ENCODE measurements around the gene CDH23. TPM values are rescaled to one million over a fixed set of nuclear protein-coding genes. Genes with fewer than 3 reads are reported as not detected.

CDH23 gene
- total RNA-seq, 2 donors from 2014 or later = 3.9 to 74.8 TPM

GRCh38 chr10:71522442-71523144 is 125.9 kb downstream of the CDH23 start:
- WGBS = 84% methylated on average over 5 of the region's 5 CpGs

GRCh38 chr10:71523756-71524155 is 127.0 kb downstream of the CDH23 start:
- no peaks in the 10 kb centered on the region for H3K36me3 ChIP-seq
- intact Hi-C loops (cut with DNase I) = no loop called here
- 98% methylated on average over 6 of the region's 6 CpGs for WGBS

More at GRCh38 chr10:71522442-71523144, 125.9 kb downstream of the CDH23 start:
- DNase-seq (ENCODE audit: low spot score) = no peak
- no peak for TF ChIP-seq POLR2AphosphoS5 (IDR thresholded peaks at IDR 0.05)
- no peak for TF ChIP-seq CTCF (IDR thresholded peaks at IDR 0.05)
- TF ChIP-seq POLR2A (IDR thresholded peaks at IDR 0.05) = no peak
- H3K4me3 ChIP-seq = no peak overlapping the region
- H3K36me3 ChIP-seq = no peaks in the 10 kb centered on the region
- H3K27ac ChIP-seq = no peak overlapping the region
- H3K9me3 ChIP-seq = no peaks in the 10 kb centered on the region
- no peaks in the 10 kb centered on the region for H3K4me1 ChIP-seq (replicated peaks)
- intact Hi-C loops (cut with DNase I) = no loop called here
- H3K27me3 ChIP-seq (replicated peaks; ENCODE audit: insufficient read depth) = no peaks in the 10 kb centered on the region

GRCh38 chr10:71525092-71525491 is 128.4 kb downstream of the CDH23 start:
- 92% methylated on average over 5 of the region's 5 CpGs for WGBS
- H3K27ac ChIP-seq = no peak overlapping the region
- H3K27me3 ChIP-seq (replicated peaks; ENCODE audit: insufficient read depth) = no peaks in the 10 kb centered on the region
- DNase-seq (ENCODE audit: low spot score) = no peak
- H3K9me3 ChIP-seq = no peaks in the 10 kb centered on the region
- intact Hi-C loops (cut with DNase I) = no loop called here
- TF ChIP-seq POLR2A (IDR thresholded peaks at IDR 0.05) (no peak), POLR2AphosphoS5 (IDR thresholded peaks at IDR 0.05) (no peak), CTCF (IDR thresholded peaks at IDR 0.05) (no peak)
- H3K4me1 ChIP-seq (replicated peaks) = no peaks in the 10 kb centered on the region
- H3K36me3 ChIP-seq = no peaks in the 10 kb centered on the region
- no peak overlapping the region for H3K4me3 ChIP-seq

More at GRCh38 chr10:71523756-71524155, 127.0 kb downstream of the CDH23 start:
- Histone ChIP-seq H3K27ac (no peak overlapping the region), H3K4me3 (no peak overlapping the region), H3K4me1 (replicated peaks) (no peaks in the 10 kb centered on the region), H3K27me3 (replicated peaks; ENCODE audit: insufficient read depth) (no peaks in the 10 kb centered on the region), H3K9me3 (no peaks in the 10 kb centered on the region)
- no peak for TF ChIP-seq POLR2A (IDR thresholded peaks at IDR 0.05)
- no peak for TF ChIP-seq POLR2AphosphoS5 (IDR thresholded peaks at IDR 0.05)
- TF ChIP-seq CTCF (IDR thresholded peaks at IDR 0.05) = no peak
- no peak for DNase-seq (ENCODE audit: low spot score)

GRCh38 chr10:71525721-71526120 is 129.0 kb downstream of the CDH23 start:
- Histone ChIP-seq H3K36me3 (no peaks in the 10 kb centered on the region), H3K4me1 (replicated peaks) (no peaks in the 10 kb centered on the region), H3K27me3 (replicated peaks; ENCODE audit: insufficient read depth) (no peaks in the 10 kb centered on the region), H3K27ac (no peak overlapping the region), H3K9me3 (no peaks in the 10 kb centered on the region), H3K4me3 (no peak overlapping the region)
- no peak for TF ChIP-seq CTCF (IDR thresholded peaks at IDR 0.05)
- TF ChIP-seq POLR2A (IDR thresholded peaks at IDR 0.05) = no peak
- no peak for TF ChIP-seq POLR2AphosphoS5 (IDR thresholded peaks at IDR 0.05)
- DNase-seq (ENCODE audit: low spot score) = no peak
- intact Hi-C loops (cut with DNase I) = no loop called here
- WGBS = 79% methylated on average over 5 of the region's 5 CpGs

GRCh38 chr10:71526653-71527052 is 129.9 kb downstream of the CDH23 start:
- Histone ChIP-seq H3K9me3 (no peaks in the 10 kb centered on the region), H3K4me1 (replicated peaks) (no peaks in the 10 kb centered on the region), H3K4me3 (no peak overlapping the region), H3K36me3 (no peaks in the 10 kb centered on the region), H3K27ac (no peak overlapping the region), H3K27me3 (replicated peaks; ENCODE audit: insufficient read depth) (no peaks in the 10 kb centered on the region)
- intact Hi-C loops (cut with DNase I) = no loop called here
- no peak for DNase-seq (ENCODE audit: low spot score)
- 91% methylated on average over 11 of the region's 11 CpGs for WGBS
- TF ChIP-seq POLR2A (IDR thresholded peaks at IDR 0.05) (no peak), CTCF (IDR thresholded peaks at IDR 0.05) (no peak), POLR2AphosphoS5 (IDR thresholded peaks at IDR 0.05) (no peak)
